Endothelial cell of umbilical vein (primary cell): ENCODE measurements around the gene DAPL1. TPM values are rescaled to one million over a fixed set of nuclear protein-coding genes. Genes with fewer than 3 reads are reported as not detected.

Source experiments
- BruUV-seq: library from RNA; stranded (reverse); fragments of 400-500 nt; replicated peaks from 2 replicates; lab custom pipeline; 2021; lab: Mats Ljungman, UMichigan
- CTCF ChIA-PET: fragments of 300-600, 350-600 bp; sonication (Branson Sonifier 250); formaldehyde crosslinking; loops from one replicate; lab custom pipeline; 2021; ENCODE audit warnings: antibody characterized with exemption, inconsistent platforms; lab: Charles Lee
- POLR2A ChIA-PET: fragments of 300-600, 350-600 bp; sonication (Branson Sonifier 250); formaldehyde crosslinking; loops from one replicate; lab custom pipeline; 2021; ENCODE audit warnings: antibody characterized with exemption, inconsistent platforms; lab: Charles Lee
- DNase-seq: peaks from one replicate; pipeline ENCODE4 v3.0.0-alpha.2; 2011; ENCODE audit warnings: low read depth, low spot score
- FAIRE-seq: peaks from 2 replicates; lab custom pipeline; 2011; peaks lifted over from hg19 to GRCh38; lab: Jason Lieb, UNC
- H2AFZ ChIP-seq: 2 replicates; pipeline ENCODE4 v1.6.0; 2012; ENCODE audit warnings: low read depth, low read length, control low read depth, inconsistent platforms
- H3K27ac ChIP-seq: 2 replicates; pipeline ENCODE4 v1.5.1; 2011; ENCODE audit warnings: low read depth, mild to moderate bottlenecking, control low read depth, low read length, moderate library complexity; ENCODE audit not compliant: insufficient read depth
- H3K27me3 ChIP-seq, 2 experiments: 2 replicates each; pipeline versions ENCODE4 v1.6.0 to v1.6.1; 2011; ENCODE audit warnings: low read length in 2 of 2, mixed read lengths in 1 of 2; ENCODE audit not compliant: control insufficient read depth in 2 of 2, insufficient read depth in 2 of 2
- H3K36me3 ChIP-seq, 2 experiments: 2 replicates in 1 of 2; 3 replicates in 1 of 2; pipeline ENCODE4 v1.5.1; 2011; ENCODE audit warnings: low read length in 2 of 2, mild to moderate bottlenecking in 1 of 2, moderate library complexity in 1 of 2; ENCODE audit not compliant: control insufficient read depth in 2 of 2, insufficient read depth in 2 of 2; ENCODE audit errors: extremely low read depth in 1 of 2
- H3K4me1 ChIP-seq: 3 replicates; pipeline ENCODE4 v1.5.1; 2011; ENCODE audit warnings: mild to moderate bottlenecking, low read length; ENCODE audit not compliant: control insufficient read depth, insufficient read depth; ENCODE audit errors: extremely low read depth
- H3K4me2 ChIP-seq: 2 replicates; pipeline ENCODE4 v1.6.1; 2011; ENCODE audit warnings: low read length, control low read depth, mixed read lengths; ENCODE audit not compliant: insufficient read depth
- H3K4me3 ChIP-seq, 3 experiments: fragments of 200-600 bp in 1 of 3; sonication (generic), shearing (Covaris generic) in 1 of 3; replicated peaks in 1 of 3; 2 replicates each; pipeline ENCODE4 v1.5.1; 2011 to 2016; ENCODE audit warnings: control low read depth in 3 of 3, low read length in 3 of 3, mild to moderate bottlenecking in 2 of 3, inconsistent platforms in 1 of 3, low read depth in 1 of 3, moderate library complexity in 1 of 3; ENCODE audit not compliant: insufficient read depth in 1 of 3
- H3K79me2 ChIP-seq: 2 replicates; pipeline ENCODE4 v1.6.0; 2012; ENCODE audit warnings: low read length, inconsistent platforms; ENCODE audit not compliant: control insufficient read depth, insufficient read depth
- H3K9ac ChIP-seq: replicated peaks from 2 replicates; pipeline ENCODE3; 2011; ENCODE audit warnings: low read length, control low read depth; ENCODE audit not compliant: insufficient read depth; ENCODE audit errors: extremely low read depth
- H3K9me1 ChIP-seq: replicated peaks from 3 replicates; pipeline ENCODE4 v1.6.0; 2011; ENCODE audit warnings: mild to moderate bottlenecking, low read length; ENCODE audit not compliant: control insufficient read depth, insufficient read depth; ENCODE audit errors: extremely low read depth
- H3K9me3 ChIP-seq: replicated peaks from 2 replicates; pipeline ENCODE4 v1.5.1; 2012; ENCODE audit warnings: low read length, inconsistent platforms; ENCODE audit not compliant: control insufficient read depth, insufficient read depth
- H4K20me1 ChIP-seq: replicated peaks from 2 replicates; pipeline ENCODE3; 2011; ENCODE audit warnings: mild to moderate bottlenecking, low read length; ENCODE audit not compliant: control insufficient read depth, insufficient read depth; ENCODE audit errors: extremely low read depth
- EZH2 ChIP-seq: IDR thresholded peaks from 2 replicates; pipeline ENCODE4 v1.6.1; 2012; ENCODE audit warnings: borderline replicate concordance, low read depth, mild to moderate bottlenecking, moderate library complexity, low read length, inconsistent platforms; ENCODE audit not compliant: severe bottlenecking
- FOS ChIP-seq: IDR thresholded peaks from 2 replicates; pipeline ENCODE4 v1.6.1; 2011; ENCODE audit warnings: mild to moderate bottlenecking, low read length, moderate library complexity, borderline replicate concordance; ENCODE audit not compliant: insufficient read depth
- GATA2 ChIP-seq: IDR thresholded peaks from 2 replicates; pipeline ENCODE4 v1.7.0; 2011; ENCODE audit warnings: low read depth, mild to moderate bottlenecking, moderate library complexity, mixed read lengths, low read length; ENCODE audit not compliant: insufficient read length, insufficient read depth
- JUN ChIP-seq: IDR thresholded peaks from 2 replicates; pipeline ENCODE4 v1.6.1; 2011; ENCODE audit warnings: borderline replicate concordance, low read depth; ENCODE audit not compliant: insufficient read length, insufficient read depth
- MAX ChIP-seq: IDR thresholded peaks from 2 replicates; pipeline ENCODE4 v1.6.1; 2011; ENCODE audit not compliant: insufficient read depth, insufficient read length
- MYC ChIP-seq: IDR thresholded peaks from one replicate; pipeline ENCODE4 v1.6.1; 2011; ENCODE audit warnings: mild to moderate bottlenecking, low read depth, low read length
- POLR2A ChIP-seq: IDR thresholded peaks from 2 replicates; pipeline ENCODE4 v1.6.1; 2012; ENCODE audit warnings: low read depth, mild to moderate bottlenecking, control low read depth, low read length
- POLR2AphosphoS5 ChIP-seq: IDR thresholded peaks from 2 replicates; pipeline ENCODE4 v1.6.1; 2012; ENCODE audit warnings: low read depth, mild to moderate bottlenecking, control low read depth, low read length, moderate library complexity; ENCODE audit not compliant: insufficient read depth
- dilution Hi-C: fragments of 300-500 bp; cut with MboI; formaldehyde crosslinking; loops from one replicate; pipeline ENCODE4 v1.15.0; 2019; ENCODE audit warnings: low sequenced_read_pairs; ENCODE audit not compliant: extremely low pct_ligation_motif_present
- intact Hi-C: fragments of 100-400 bp; cut with micrococcal nuclease; formaldehyde crosslinking; loops from one replicate; pipeline ENCODE4 v1.10.0; 2022
- polyA plus RNA-seq, 4 experiments: library from polyadenylated mRNA; depleted of rRNA in 3 of 4; stranded (reverse) in 3 of 4; unstranded in 1 of 4; fragments of >200 nt; gene quantifications; 2 replicates each; pipeline versions ENCODE4 v1.2.1 to v1.2.3, GENCODE V29; 2011 to 2012; ENCODE audit warnings: missing spikeins in 1 of 4
- total RNA-seq: library from RNA; stranded (reverse); gene quantifications from 2 replicates; pipeline ENCODE4 v1.2.3, GENCODE V29; 2021
- TF ChIP-seq, protein P1 (sequence below), 2 donors: IDR thresholded peaks; 1 replicate in 1 of 2; 2 replicates in 1 of 2; pipeline ENCODE4 v1.5.1; 2011; ENCODE audit warnings: low read length in 2 of 2, mild to moderate bottlenecking in 2 of 2, moderate library complexity in 2 of 2, control low read depth in 1 of 2, inconsistent platforms in 1 of 2, low read depth in 1 of 2; ENCODE audit not compliant: insufficient read depth in 1 of 2; ENCODE audit errors: extremely low read depth in 1 of 2

DAPL1 gene
- total and polyA plus RNA-seq, 2 donors (not counting 3 experiments of a cell fraction or from before 2014, with no cell fraction given) = not detected

DNA sequence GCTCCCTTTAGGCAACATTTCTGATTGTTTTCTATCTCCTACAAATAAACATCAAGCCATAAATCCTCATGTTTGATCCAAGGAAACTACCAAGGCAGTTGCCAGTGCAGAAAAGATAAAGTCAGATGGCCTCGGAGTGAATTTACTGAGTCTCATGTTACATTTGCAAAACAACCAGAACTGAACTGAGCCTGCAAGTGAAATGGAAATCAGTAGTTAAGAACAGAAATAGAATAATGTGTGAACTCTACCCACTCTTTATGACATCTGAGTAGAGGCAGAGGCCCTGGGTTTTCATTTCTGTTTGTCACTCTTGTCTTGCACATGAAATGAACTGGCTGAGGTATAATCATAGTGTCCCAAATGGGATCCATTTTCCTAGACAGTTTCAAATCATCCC is 20.4 kb upstream of the DAPL1 start:
- Histone ChIP-seq H3K36me3 (no peaks in the 10 kb centered on the region), H3K9me1 (peaks cover 4% of the 10 kb centered on the region), H3K9me3 (no peaks in the 10 kb centered on the region), H3K27ac (no peak overlapping the region), H3K4me3 (no peak overlapping the region), H2AFZ (no peak overlapping the region), H3K27me3 (peaks cover 4 to 13% of the 10 kb centered on the region in 2 experiments), H3K4me1 (no peaks in the 10 kb centered on the region), H4K20me1 (no peaks in the 10 kb centered on the region), H3K4me2 (no peak overlapping the region), H3K9ac (no peak overlapping the region), H3K79me2 (no peaks in the 10 kb centered on the region)
- DNase-seq = no peak
- TF ChIP-seq POLR2A (no peak), JUN (no peak), MAX (no peak), MYC (no peak)
- no peak for FAIRE-seq
- ChIA-PET POLR2A (no interaction called here), CTCF (no interaction called here)
- BruUV-seq = no TSS peak
- dilution Hi-C loops = no loop called here
- intact Hi-C loops = no loop called here

DNA sequence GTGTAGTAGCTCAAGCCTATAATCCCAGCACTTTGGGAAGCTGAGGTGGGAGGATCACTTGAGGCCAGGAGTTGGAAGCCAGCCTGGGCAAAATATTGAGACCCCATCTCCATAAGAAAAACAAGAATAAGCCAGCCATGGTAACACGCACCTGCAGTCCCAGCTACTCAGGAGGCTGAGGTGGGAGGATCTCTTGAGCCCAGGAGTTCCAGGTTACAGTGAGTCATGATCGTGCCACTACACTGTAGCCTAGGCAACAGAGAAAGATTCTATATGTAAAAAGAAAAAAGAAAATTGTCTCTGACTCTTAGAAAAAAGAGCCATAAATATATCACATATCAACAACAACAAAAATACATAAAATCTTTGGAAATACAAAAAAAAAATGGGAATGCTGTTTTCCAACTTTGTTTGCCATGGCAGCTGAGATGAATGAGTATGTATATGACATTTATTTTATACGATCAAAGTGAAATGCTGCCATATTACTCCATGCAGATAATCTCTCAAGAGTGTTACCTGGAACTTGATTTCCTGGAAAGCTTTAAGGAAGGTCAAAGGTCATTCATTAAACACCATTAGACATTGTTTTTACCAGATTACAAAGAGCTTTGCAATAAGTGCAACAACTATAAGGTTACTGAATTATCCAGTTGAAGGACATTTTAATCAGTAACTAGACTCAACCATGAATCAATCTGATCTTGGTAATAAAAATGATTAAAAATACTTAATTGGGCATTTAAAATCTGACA is 19.7 kb upstream of the DAPL1 start:
- H3K9me3 ChIP-seq = no peaks in the 10 kb centered on the region
- H3K27me3 ChIP-seq = peaks cover 0 to 13% of the 10 kb centered on the region in 2 experiments
- H3K27ac ChIP-seq = no peak overlapping the region
- no peak overlapping the region for H2AFZ ChIP-seq
- H3K9ac ChIP-seq = no peak overlapping the region
- H3K9me1 ChIP-seq = peaks cover 4% of the 10 kb centered on the region
- no peaks in the 10 kb centered on the region for H4K20me1 ChIP-seq
- ChIA-PET POLR2A (no interaction called here), CTCF (no interaction called here)
- no peaks in the 10 kb centered on the region for H3K79me2 ChIP-seq
- TF ChIP-seq MYC (no peak), MAX (no peak), JUN (no peak), POLR2A (no peak), POLR2AphosphoS5 (no peak), EZH2 (no peak), FOS (no peak), GATA2 (no peak)
- TF ChIP-seq, protein P1, sequence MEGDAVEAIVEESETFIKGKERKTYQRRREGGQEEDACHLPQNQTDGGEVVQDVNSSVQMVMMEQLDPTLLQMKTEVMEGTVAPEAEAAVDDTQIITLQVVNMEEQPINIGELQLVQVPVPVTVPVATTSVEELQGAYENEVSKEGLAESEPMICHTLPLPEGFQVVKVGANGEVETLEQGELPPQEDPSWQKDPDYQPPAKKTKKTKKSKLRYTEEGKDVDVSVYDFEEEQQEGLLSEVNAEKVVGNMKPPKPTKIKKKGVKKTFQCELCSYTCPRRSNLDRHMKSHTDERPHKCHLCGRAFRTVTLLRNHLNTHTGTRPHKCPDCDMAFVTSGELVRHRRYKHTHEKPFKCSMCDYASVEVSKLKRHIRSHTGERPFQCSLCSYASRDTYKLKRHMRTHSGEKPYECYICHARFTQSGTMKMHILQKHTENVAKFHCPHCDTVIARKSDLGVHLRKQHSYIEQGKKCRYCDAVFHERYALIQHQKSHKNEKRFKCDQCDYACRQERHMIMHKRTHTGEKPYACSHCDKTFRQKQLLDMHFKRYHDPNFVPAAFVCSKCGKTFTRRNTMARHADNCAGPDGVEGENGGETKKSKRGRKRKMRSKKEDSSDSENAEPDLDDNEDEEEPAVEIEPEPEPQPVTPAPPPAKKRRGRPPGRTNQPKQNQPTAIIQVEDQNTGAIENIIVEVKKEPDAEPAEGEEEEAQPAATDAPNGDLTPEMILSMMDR (IDR thresholded peaks at IDR 0.05; ENCODE audit: extremely low read depth in 1 of 2, insufficient read depth in 1 of 2, low read depth in 1 of 2, low read length in 2 of 2) = no peak
- FAIRE-seq = no peak
- H3K36me3 ChIP-seq = no peaks in the 10 kb centered on the region
- no peak for DNase-seq
- dilution Hi-C loops = no loop called here
- intact Hi-C loops = no loop called here
- BruUV-seq = no TSS peak
- H3K4me3 ChIP-seq = no peak overlapping the region
- H3K4me2 ChIP-seq = no peak overlapping the region
- H3K4me1 ChIP-seq = no peaks in the 10 kb centered on the region
